ENCODE measurements around the gene TXLNG.
A peak's percentile ranks its signal among the peaks of the same experiment; 100 is the strongest.

TXLNG gene

DNA sequence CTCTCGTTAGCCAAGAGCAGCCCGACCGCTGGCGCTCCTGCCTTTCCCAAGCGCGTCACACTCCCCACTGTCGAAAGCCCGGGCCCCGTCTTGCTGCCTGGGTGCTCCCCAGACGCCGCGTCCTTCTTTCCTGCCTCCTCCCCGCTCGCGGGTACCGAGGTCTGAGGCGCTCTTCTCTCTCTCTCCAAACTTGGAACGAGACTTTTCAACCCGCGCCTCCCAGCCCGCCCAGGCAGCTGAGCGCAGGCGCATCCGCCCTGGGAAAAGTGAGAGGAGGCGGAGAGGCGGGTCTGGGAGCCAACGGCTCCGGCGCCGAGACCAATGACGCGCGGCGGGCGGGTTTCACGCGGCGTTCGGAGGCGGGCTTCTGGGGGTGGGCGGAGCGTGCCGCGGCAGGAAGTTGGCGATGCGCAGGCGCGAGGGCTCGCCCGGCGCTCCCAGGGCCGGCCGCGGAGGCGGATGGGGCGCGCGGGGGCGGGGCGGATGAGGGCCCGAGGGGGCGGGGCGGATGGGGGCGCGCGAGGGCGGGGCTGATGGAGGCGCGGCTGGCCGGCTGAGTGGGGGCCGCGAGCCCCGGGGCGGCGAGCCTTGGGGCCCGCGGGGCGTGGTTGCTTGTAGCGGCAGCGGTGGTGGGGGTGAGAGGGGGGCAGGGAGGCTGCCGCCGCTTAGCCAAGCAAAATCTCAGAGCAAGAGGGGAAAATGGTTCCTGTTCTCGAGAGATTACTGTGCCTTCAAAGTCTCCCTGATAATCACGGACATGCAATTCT is 84.0 kb downstream of the TXLNG start, which contains the start of gene RBBP7 (continued):
- TF ChIP-seq ZNF610 (tag by site-specific recombination; IDR thresholded peaks at IDR 0.05; ENCODE audit: borderline replicate concordance), result no peak
- peak; percentile 73 for TF ChIP-seq ZFP69B (tag by site-specific recombination; IDR thresholded peaks at IDR 0.05)
- TF ChIP-seq ZSCAN16 (tag by site-specific recombination; IDR thresholded peaks at IDR 0.05), result no peak
- TF ChIP-seq KLF8 (tag by site-specific recombination; IDR thresholded peaks at IDR 0.05), result peak; percentile 79
- TF ChIP-seq ZNF138 (tag by site-specific recombination; IDR thresholded peaks at IDR 0.05; ENCODE audit: borderline replicate concordance), result no peak
- TF ChIP-seq, protein P1, sequence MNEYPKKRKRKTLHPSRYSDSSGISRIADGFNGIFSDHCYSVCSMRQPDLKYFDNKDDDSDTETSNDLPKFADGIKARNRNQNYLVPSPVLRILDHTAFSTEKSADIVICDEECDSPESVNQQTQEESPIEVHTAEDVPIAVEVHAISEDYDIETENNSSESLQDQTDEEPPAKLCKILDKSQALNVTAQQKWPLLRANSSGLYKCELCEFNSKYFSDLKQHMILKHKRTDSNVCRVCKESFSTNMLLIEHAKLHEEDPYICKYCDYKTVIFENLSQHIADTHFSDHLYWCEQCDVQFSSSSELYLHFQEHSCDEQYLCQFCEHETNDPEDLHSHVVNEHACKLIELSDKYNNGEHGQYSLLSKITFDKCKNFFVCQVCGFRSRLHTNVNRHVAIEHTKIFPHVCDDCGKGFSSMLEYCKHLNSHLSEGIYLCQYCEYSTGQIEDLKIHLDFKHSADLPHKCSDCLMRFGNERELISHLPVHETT (tag by site-specific recombination; IDR thresholded peaks at IDR 0.05), result no peak
- TF ChIP-seq ZNF660 (tag by site-specific recombination; IDR thresholded peaks at IDR 0.05), result peak; percentile 36; the same call in 1 of the 2 replicates
- peak; percentile 85 for TF ChIP-seq ZEB2 (tag by site-specific recombination; IDR thresholded peaks at IDR 0.05)
- no peak for TF ChIP-seq ZNF658 (tag by site-specific recombination; IDR thresholded peaks at IDR 0.05)
- TF ChIP-seq PRDM4 (tag by site-specific recombination; IDR thresholded peaks at IDR 0.05), result 0 out of 2 replicates have a peak, but pooled peaks have one; percentile 15
- peak; percentile 67; the same call in 1 of the 2 replicates for TF ChIP-seq ZSCAN5A (tag by site-specific recombination; IDR thresholded peaks at IDR 0.05)
- no peak for TF ChIP-seq ZNF473 (tag by site-specific recombination; IDR thresholded peaks at IDR 0.05)
- TF ChIP-seq ZNF521 (tag by site-specific recombination; IDR thresholded peaks at IDR 0.05), result no peak
- TF ChIP-seq ZNF837 (tag by site-specific recombination; IDR thresholded peaks at IDR 0.05), result no peak
- TF ChIP-seq ZNF701 (tag by site-specific recombination; IDR thresholded peaks at IDR 0.05), result no peak
- TF ChIP-seq, protein P2, sequence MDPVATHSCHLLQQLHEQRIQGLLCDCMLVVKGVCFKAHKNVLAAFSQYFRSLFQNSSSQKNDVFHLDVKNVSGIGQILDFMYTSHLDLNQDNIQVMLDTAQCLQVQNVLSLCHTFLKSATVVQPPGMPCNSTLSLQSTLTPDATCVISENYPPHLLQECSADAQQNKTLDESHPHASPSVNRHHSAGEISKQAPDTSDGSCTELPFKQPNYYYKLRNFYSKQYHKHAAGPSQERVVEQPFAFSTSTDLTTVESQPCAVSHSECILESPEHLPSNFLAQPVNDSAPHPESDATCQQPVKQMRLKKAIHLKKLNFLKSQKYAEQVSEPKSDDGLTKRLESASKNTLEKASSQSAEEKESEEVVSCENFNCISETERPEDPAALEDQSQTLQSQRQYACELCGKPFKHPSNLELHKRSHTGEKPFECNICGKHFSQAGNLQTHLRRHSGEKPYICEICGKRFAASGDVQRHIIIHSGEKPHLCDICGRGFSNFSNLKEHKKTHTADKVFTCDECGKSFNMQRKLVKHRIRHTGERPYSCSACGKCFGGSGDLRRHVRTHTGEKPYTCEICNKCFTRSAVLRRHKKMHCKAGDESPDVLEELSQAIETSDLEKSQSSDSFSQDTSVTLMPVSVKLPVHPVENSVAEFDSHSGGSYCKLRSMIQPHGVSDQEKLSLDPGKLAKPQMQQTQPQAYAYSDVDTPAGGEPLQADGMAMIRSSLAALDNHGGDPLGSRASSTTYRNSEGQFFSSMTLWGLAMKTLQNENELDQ (tag by site-specific recombination; IDR thresholded peaks at IDR 0.05; ENCODE audit: low read depth), result no peak
- no peak for TF ChIP-seq ZNF174 (tag by site-specific recombination; IDR thresholded peaks at IDR 0.05)
- TF ChIP-seq ZNF391 (tag by site-specific recombination; IDR thresholded peaks at IDR 0.05; ENCODE audit: borderline replicate concordance, low read depth), result no peak
- no peak for TF ChIP-seq TCF7L2 (IDR thresholded peaks at IDR 0.05; ENCODE audit: borderline replicate concordance, low read depth, low read length)
- TF ChIP-seq ZNF221 (tag by site-specific recombination; IDR thresholded peaks at IDR 0.05; ENCODE audit: borderline replicate concordance), result no peak
- 0 out of 2 replicates have a peak, but pooled peaks have one; percentile 35 for TF ChIP-seq MZF1 (tag by site-specific recombination; IDR thresholded peaks at IDR 0.05; ENCODE audit: borderline replicate concordance)
- TF ChIP-seq, protein P3, sequence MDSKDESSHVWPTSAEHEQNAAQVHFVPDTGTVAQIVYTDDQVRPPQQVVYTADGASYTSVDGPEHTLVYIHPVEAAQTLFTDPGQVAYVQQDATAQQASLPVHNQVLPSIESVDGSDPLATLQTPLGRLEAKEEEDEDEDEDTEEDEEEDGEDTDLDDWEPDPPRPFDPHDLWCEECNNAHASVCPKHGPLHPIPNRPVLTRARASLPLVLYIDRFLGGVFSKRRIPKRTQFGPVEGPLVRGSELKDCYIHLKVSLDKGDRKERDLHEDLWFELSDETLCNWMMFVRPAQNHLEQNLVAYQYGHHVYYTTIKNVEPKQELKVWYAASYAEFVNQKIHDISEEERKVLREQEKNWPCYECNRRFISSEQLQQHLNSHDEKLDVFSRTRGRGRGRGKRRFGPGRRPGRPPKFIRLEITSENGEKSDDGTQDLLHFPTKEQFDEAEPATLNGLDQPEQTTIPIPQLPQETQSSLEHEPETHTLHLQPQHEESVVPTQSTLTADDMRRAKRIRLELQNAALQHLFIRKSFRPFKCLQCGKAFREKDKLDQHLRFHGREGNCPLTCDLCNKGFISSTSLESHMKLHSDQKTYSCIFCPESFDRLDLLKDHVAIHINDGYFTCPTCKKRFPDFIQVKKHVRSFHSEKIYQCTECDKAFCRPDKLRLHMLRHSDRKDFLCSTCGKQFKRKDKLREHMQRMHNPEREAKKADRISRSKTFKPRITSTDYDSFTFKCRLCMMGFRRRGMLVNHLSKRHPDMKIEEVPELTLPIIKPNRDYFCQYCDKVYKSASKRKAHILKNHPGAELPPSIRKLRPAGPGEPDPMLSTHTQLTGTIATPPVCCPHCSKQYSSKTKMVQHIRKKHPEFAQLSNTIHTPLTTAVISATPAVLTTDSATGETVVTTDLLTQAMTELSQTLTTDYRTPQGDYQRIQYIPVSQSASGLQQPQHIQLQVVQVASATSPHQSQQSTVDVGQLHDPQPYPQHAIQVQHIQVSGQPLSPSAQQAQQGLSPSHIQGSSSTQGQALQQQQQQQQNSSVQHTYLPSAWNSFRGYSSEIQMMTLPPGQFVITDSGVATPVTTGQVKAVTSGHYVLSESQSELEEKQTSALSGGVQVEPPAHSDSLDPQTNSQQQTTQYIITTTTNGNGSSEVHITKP (tag by site-specific recombination; IDR thresholded peaks at IDR 0.05), result peak; percentile 33
- no peak for TF ChIP-seq ZNF510 (tag by site-specific recombination; IDR thresholded peaks at IDR 0.05; ENCODE audit: insufficient replicate concordance)
- TF ChIP-seq ZNF549 (tag by site-specific recombination; IDR thresholded peaks at IDR 0.05), result no peak
- TF ChIP-seq ZFP41 (tag by site-specific recombination; IDR thresholded peaks at IDR 0.05; ENCODE audit: borderline replicate concordance), result no peak
- TF ChIP-seq ZNF274 (IDR thresholded peaks at IDR 0.05; ENCODE audit: low read length), result no peak
- TF ChIP-seq ZNF274 (tag by site-specific recombination; IDR thresholded peaks at IDR 0.05; ENCODE audit: borderline replicate concordance), result no peak
- no peak for TF ChIP-seq ZNF747 (tag by site-specific recombination; IDR thresholded peaks at IDR 0.05)
